Common myeloid progenitor, CD34-positive (primary cell): Measurements from ENCODE around the gene SECISBP2L.

Experiments
- CTCF ChIA-PET: fragments of 350-600 bp; sonication (Branson Sonifier 250); formaldehyde crosslinking; loops from one replicate; lab custom pipeline; 2021; ENCODE audit warnings: antibody characterized with exemption; lab: Charles Lee
- POLR2A ChIA-PET: fragments of 350-600 bp; sonication (Branson Sonifier 250); formaldehyde crosslinking; loops from one replicate; lab custom pipeline; 2021; ENCODE audit warnings: antibody characterized with exemption; lab: Charles Lee
- DNase-seq, 3 donors: peaks; one replicate each; pipeline versions ENCODE4 v3.0.0 to v3.0.0-alpha.2; 2013
- H3K27ac ChIP-seq, 2 experiments: 1 replicate in 1 of 2; 2 replicates in 1 of 2; pipeline ENCODE4 v1.7.0; 2013; ENCODE audit warnings: inconsistent platforms in 2 of 2, low read length in 2 of 2, mild to moderate bottlenecking in 2 of 2, low read depth in 1 of 2, moderate library complexity in 1 of 2; ENCODE audit not compliant: severe bottlenecking in 2 of 2, insufficient read depth in 1 of 2, poor library complexity in 1 of 2
- H3K27me3 ChIP-seq, 5 experiments: replicated peaks in 2 of 5; 1 replicate in 3 of 5; 2 replicates in 2 of 5; pipeline versions ENCODE4 v1.6.1 to v1.7.0; 2013; ENCODE audit warnings: low read length in 4 of 5, mild to moderate bottlenecking in 2 of 5, moderate library complexity in 2 of 5, inconsistent platforms in 1 of 5; ENCODE audit not compliant: insufficient read depth in 5 of 5, control insufficient read depth in 4 of 5
- H3K36me3 ChIP-seq, 4 experiments: 1 replicate in 2 of 4; 2 replicates in 2 of 4; pipeline versions ENCODE4 v1.6.1 to v1.7.0; 2013; ENCODE audit warnings: low read length in 3 of 4, control low read depth in 1 of 4, mild to moderate bottlenecking in 1 of 4; ENCODE audit not compliant: control insufficient read depth in 4 of 4, insufficient read depth in 4 of 4
- H3K4me1 ChIP-seq, 4 experiments: 1 replicate in 3 of 4; 2 replicates in 1 of 4; pipeline versions ENCODE4 v1.6.1 to v1.7.1; 2013; ENCODE audit warnings: low read length in 3 of 4, mild to moderate bottlenecking in 3 of 4, control low read depth in 1 of 4, inconsistent platforms in 1 of 4, moderate library complexity in 1 of 4; ENCODE audit not compliant: control insufficient read depth in 4 of 4, insufficient read depth in 4 of 4; ENCODE audit errors: control extremely low read depth in 1 of 4
- H3K4me3 ChIP-seq, 7 experiments: 1 replicate in 4 of 7; 2 replicates in 3 of 7; pipeline versions ENCODE4 v1.5.1 to v1.7.0; 2013; ENCODE audit warnings: mild to moderate bottlenecking in 7 of 7, low read length in 6 of 7, moderate library complexity in 6 of 7, inconsistent platforms in 2 of 7, low read depth in 2 of 7, control low read depth in 1 of 7; ENCODE audit not compliant: insufficient read depth in 4 of 7, control insufficient read depth in 1 of 7; ENCODE audit errors: extremely low read depth in 1 of 7
- H3K9me3 ChIP-seq, 5 experiments: 1 replicate in 4 of 5; 2 replicates in 1 of 5; pipeline versions ENCODE4 v1.6.1 to v1.7.1; 2013; ENCODE audit warnings: low read length in 4 of 5, mild to moderate bottlenecking in 2 of 5, inconsistent platforms in 1 of 5, low read depth in 1 of 5, moderate library complexity in 1 of 5; ENCODE audit not compliant: control insufficient read depth in 4 of 5, insufficient read depth in 2 of 5; ENCODE audit errors: control extremely low read depth in 1 of 5
- WGBS: methylation state at CpG from one replicate; pipeline ENCODE4 v1.1.5; 2013; ENCODE audit not compliant: insufficient coverage; 5-methylcytosine and 5-hydroxymethylcytosine counted together

SECISBP2L gene

GRCh38 chr15:49044766-49045606 is 1.3 kb downstream of the SECISBP2L start:
- 10% methylated on average over 2 of the region's 8 CpGs for WGBS
- H3K4me1 ChIP-seq = peaks cover 8 to 21% (median 17%) of the 10 kb centered on the region in 4 experiments
- no peaks in the 10 kb centered on the region for H3K27me3 ChIP-seq
- CTCF ChIA-PET = interaction anchor here (1.4 to 1.8 kb wide), 2 partner anchors 38 to 84 kb away, joined by 3 read pairs; no protein-coding TSS in a partner anchor
- DNase-seq = peak in 2 of 3 donors; percentile 6 to 15
- no peaks in the 10 kb centered on the region for H3K9me3 ChIP-seq
- H3K4me3 ChIP-seq = peak overlapping the region in 6 of 7 experiments; percentile 77 to 98 (median 96)
- POLR2A ChIA-PET = no interaction called here
- H3K27ac ChIP-seq = peak overlapping the region; percentile 76 to 89
- no peaks in the 10 kb centered on the region for H3K36me3 ChIP-seq

GRCh38 chr15:49044002-49044401 is 2.2 kb downstream of the SECISBP2L start:
- Histone ChIP-seq H3K27ac (no peak overlapping the region), H3K36me3 (no peaks in the 10 kb centered on the region), H3K9me3 (no peaks in the 10 kb centered on the region), H3K4me1 (peaks cover 8 to 21% (median 17%) of the 10 kb centered on the region in 4 experiments), H3K27me3 (no peaks in the 10 kb centered on the region), H3K4me3 (peak overlapping the region in 1 of 7 experiments; percentile 85)
- no peak for DNase-seq
- CTCF ChIA-PET = no interaction called here
- WGBS = 100% methylated on average over 3 of the region's 3 CpGs
- POLR2A ChIA-PET = no interaction called here

GRCh38 chr15:49042165-49042564 is 4.1 kb downstream of the SECISBP2L start:
- DNase-seq = no peak
- ChIA-PET CTCF (no interaction called here), POLR2A (interaction anchor here (0.6 kb wide), 1 partner anchor 423 kb away, joined by 3 read pairs; no protein-coding TSS in a partner anchor)
- Histone ChIP-seq H3K27ac (no peak overlapping the region), H3K4me1 (peaks cover 8 to 21% (median 17%) of the 10 kb centered on the region in 4 experiments), H3K36me3 (peaks cover 0 to 2% (median 0%) of the 10 kb centered on the region in 4 experiments), H3K27me3 (no peaks in the 10 kb centered on the region), H3K4me3 (no peak overlapping the region), H3K9me3 (no peaks in the 10 kb centered on the region)

- H3K27me3 ChIP-seq = no peaks in the 10 kb centered on the region
- no peak overlapping the region for H3K27ac ChIP-seq
- H3K4me3 ChIP-seq = no peak overlapping the region
- peaks cover 5 to 17% (median 14%) of the 10 kb centered on the region in 4 experiments for H3K4me1 ChIP-seq
- CTCF ChIA-PET = no interaction called here
- peaks cover 0 to 2% (median 0%) of the 10 kb centered on the region in 4 experiments for H3K36me3 ChIP-seq
- 100% methylated on average over 3 of the region's 5 CpGs for WGBS
- POLR2A ChIA-PET = interaction anchor here (0.6 kb wide), 1 partner anchor 422 kb away, joined by 3 read pairs; no protein-coding TSS in a partner anchor
- no peaks in the 10 kb centered on the region for H3K9me3 ChIP-seq
- no peak for DNase-seq
These were observed 4.8 kb downstream of the SECISBP2L start for GRCh38 chr15:49041426-49041825.

GRCh38 chr15:49040151-49040550 is 6.1 kb downstream of the SECISBP2L start:
- no peak for DNase-seq
- POLR2A ChIA-PET = interaction anchor here (0.6 kb wide), 1 partner anchor 1320 kb away, joined by 3 read pairs; no protein-coding TSS in a partner anchor
- Histone ChIP-seq H3K4me1 (peaks cover 5 to 12% (median 11%) of the 10 kb centered on the region in 4 experiments), H3K27ac (no peak overlapping the region), H3K36me3 (peaks cover 0 to 13% (median 7%) of the 10 kb centered on the region in 4 experiments), H3K27me3 (no peaks in the 10 kb centered on the region), H3K4me3 (no peak overlapping the region), H3K9me3 (no peaks in the 10 kb centered on the region)
- CTCF ChIA-PET = no interaction called here

- Histone ChIP-seq H3K36me3 (peaks cover 2 to 17% (median 7%) of the 10 kb centered on the region in 4 experiments), H3K9me3 (no peaks in the 10 kb centered on the region), H3K27me3 (no peaks in the 10 kb centered on the region), H3K4me3 (no peak overlapping the region), H3K4me1 (no peaks in the 10 kb centered on the region), H3K27ac (no peak overlapping the region)
- CTCF ChIA-PET = interaction anchor here (0.8 kb wide), 1 partner anchor 21 kb away, joined by 3 read pairs; no protein-coding TSS in a partner anchor
- no peak for DNase-seq
- POLR2A ChIA-PET = no interaction called here
These were observed 7.9 kb downstream of the SECISBP2L start for GRCh38 chr15:49038382-49038781.

- Histone ChIP-seq H3K9me3 (no peaks in the 10 kb centered on the region), H3K27ac (no peak overlapping the region), H3K4me3 (no peak overlapping the region), H3K36me3 (peaks cover 2 to 19% (median 7%) of the 10 kb centered on the region in 4 experiments), H3K27me3 (no peaks in the 10 kb centered on the region), H3K4me1 (no peaks in the 10 kb centered on the region)
- POLR2A ChIA-PET = no interaction called here
- DNase-seq = peak in 1 of 3 donors; percentile 15
- CTCF ChIA-PET = interaction anchor here (0.8 to 1.2 kb wide), 2 partner anchors 8 to 22 kb away, joined by 3 read pairs; partner anchors contain the start of gene SECISBP2L
These were observed 8.7 kb downstream of the SECISBP2L start for GRCh38 chr15:49037546-49037940.
